HG03175 (cell line): ENCODE measurements around the gene NODAL.

Experiments used
- ATAC-seq: cut with Tn5 transposase; IDR thresholded peaks from one replicate; pipeline ENCODE4 v1.9.1; 2021; ENCODE audit warnings: mild to moderate bottlenecking, moderate library complexity; ENCODE audit not compliant: unreplicated experiment

NODAL gene

GRCh38 chr10:70396140-70396539, 45.3 kb downstream of the NODAL start:
- ATAC-seq, result no peak

DNA sequence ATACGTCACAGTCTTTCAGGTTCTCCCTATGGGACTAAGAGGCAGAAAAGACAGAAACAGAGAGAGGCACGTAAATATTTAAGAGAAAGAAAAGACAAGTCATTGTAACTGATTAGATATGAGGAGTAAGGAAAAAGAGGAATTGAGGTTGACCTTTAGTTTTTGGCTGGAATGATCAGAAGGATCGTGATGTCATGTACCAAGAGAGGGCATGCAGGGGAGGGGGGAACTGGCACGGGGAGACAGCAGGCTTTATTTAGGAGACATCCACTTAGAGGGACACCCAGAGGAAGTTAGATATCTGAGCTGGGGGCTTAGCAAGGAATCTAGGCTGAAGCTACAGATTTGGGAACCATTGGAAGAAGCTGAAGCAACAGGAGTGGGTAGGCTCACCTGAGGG, 49.8 kb downstream of the NODAL start:
- no peak for ATAC-seq
